Mesendoderm (in vitro differentiated cells): ENCODE data around the gene TRPM4.
"Not testable (repeated sequence)": the region's sequence is repeated elsewhere in the genome, so short reads cannot be mapped to it uniquely, and the experiment has no call there.

Source experiments
- DNase-seq: peaks from one replicate; pipeline ENCODE4 v3.0.0; 2013
- H2AK5ac ChIP-seq: 2 replicates; pipeline ENCODE4 v1.6.1; 2013; ENCODE audit warnings: low read length, inconsistent platforms
- H2BK120ac ChIP-seq: 2 replicates; pipeline ENCODE4 v1.6.1; 2013; ENCODE audit warnings: low read depth, mild to moderate bottlenecking, low read length, moderate library complexity, mixed read lengths
- H2BK15ac ChIP-seq: replicated peaks from 2 replicates; pipeline ENCODE4 v1.6.1; 2013; ENCODE audit warnings: low read depth, mild to moderate bottlenecking, moderate library complexity
- H2BK5ac ChIP-seq: 2 replicates; pipeline ENCODE4 v1.6.1; 2013; ENCODE audit warnings: low read length, inconsistent platforms
- H3K18ac ChIP-seq: 2 replicates; pipeline ENCODE4 v1.6.1; 2013; ENCODE audit warnings: mild to moderate bottlenecking, low read length, mixed read lengths
- H3K23ac ChIP-seq: one replicate; pipeline ENCODE4 v1.6.1; 2013; ENCODE audit warnings: low read length
- H3K27ac ChIP-seq: 2 replicates; pipeline ENCODE4 v1.5.1; 2013; ENCODE audit warnings: low read depth, mild to moderate bottlenecking, inconsistent platforms, low read length, moderate library complexity
- H3K27me3 ChIP-seq: 2 replicates; pipeline ENCODE4 v1.6.1; 2013; ENCODE audit warnings: low read length, control low read depth, mild to moderate bottlenecking, inconsistent platforms; ENCODE audit not compliant: insufficient read depth, poor library complexity
- H3K36me3 ChIP-seq: 2 replicates; pipeline ENCODE4 v1.6.1; 2013; ENCODE audit warnings: low read length, inconsistent platforms; ENCODE audit not compliant: control insufficient read depth, insufficient read depth
- H3K4ac ChIP-seq: one replicate; pipeline ENCODE4 v1.6.1; 2013; ENCODE audit warnings: low read depth, mild to moderate bottlenecking, low read length, moderate library complexity
- H3K4me1 ChIP-seq: 2 replicates; pipeline ENCODE4 v1.6.1; 2013; ENCODE audit warnings: low read depth, low read length, inconsistent platforms; ENCODE audit not compliant: control insufficient read depth
- H3K4me2 ChIP-seq: 2 replicates; pipeline ENCODE4 v1.6.1; 2013; ENCODE audit warnings: low read length
- H3K4me3 ChIP-seq: 2 replicates; pipeline ENCODE4 v1.5.1; 2013; ENCODE audit warnings: mild to moderate bottlenecking, low read length
- H3K56ac ChIP-seq: one replicate; pipeline ENCODE4 v1.6.1; 2013; ENCODE audit warnings: low read length
- H3K79me1 ChIP-seq: 2 replicates; pipeline ENCODE4 v1.6.1; 2013; ENCODE audit warnings: low read length, inconsistent platforms
- H3K79me2 ChIP-seq: 2 replicates; pipeline ENCODE4 v1.6.1; 2013; ENCODE audit warnings: mild to moderate bottlenecking, low read length; ENCODE audit not compliant: control insufficient read depth, insufficient read depth
- H3K9ac ChIP-seq: 2 replicates; pipeline ENCODE4 v1.6.1; 2013; ENCODE audit warnings: low read length, inconsistent platforms
- H4K5ac ChIP-seq: one replicate; pipeline ENCODE4 v1.6.1; 2013; ENCODE audit warnings: low read length
- H4K8ac ChIP-seq: one replicate; pipeline ENCODE4 v1.6.1; 2013; ENCODE audit warnings: low read depth, mild to moderate bottlenecking, control low read depth, low read length, moderate library complexity
- WGBS: extraction: QIAGEN DNeasy Blood & Tissue Kit; methylation state at CpG from one replicate; pipeline ENCODE4 v1.1.7; 2013; ENCODE audit warnings: low lambda C conversion rate, missing lambda C conversion rate; ENCODE audit not compliant: insufficient coverage; ENCODE audit errors: extremely low coverage; 5-methylcytosine and 5-hydroxymethylcytosine counted together

TRPM4 gene

DNA sequence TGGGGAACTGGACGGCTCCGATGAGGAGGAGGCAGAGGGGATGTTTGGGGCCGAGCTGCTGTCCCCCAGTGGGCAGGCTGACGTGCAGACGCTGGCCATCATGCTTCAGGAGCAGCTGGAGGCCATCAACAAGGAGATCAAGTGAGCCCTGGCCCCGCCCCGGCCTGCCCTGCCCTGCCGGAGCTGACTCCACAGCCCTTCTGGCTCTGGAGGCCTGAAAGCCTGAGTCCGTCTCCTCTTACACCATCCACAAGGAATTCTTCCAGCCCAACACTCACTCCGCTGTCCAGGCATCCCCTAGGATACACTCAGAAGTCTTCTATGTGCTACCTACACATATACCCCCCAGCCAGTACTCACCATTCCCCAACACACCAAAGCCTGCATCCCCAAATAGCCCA, 20.8 kb upstream of the TRPM4 start:
- no peak overlapping the region for H4K5ac ChIP-seq
- H3K4me2 ChIP-seq, result no peak overlapping the region
- no peaks in the 10 kb centered on the region for H3K4me1 ChIP-seq
- H3K18ac ChIP-seq, result no peak overlapping the region
- no peak overlapping the region for H3K23ac ChIP-seq
- no peaks in the 10 kb centered on the region for H3K27me3 ChIP-seq
- H3K4me3 ChIP-seq, result no peak overlapping the region
- no peak overlapping the region for H2BK5ac ChIP-seq
- H2BK15ac ChIP-seq, result no peak overlapping the region
- WGBS, result no CpG with 5 or more reads among the region's 10 CpGs
- no peaks in the 10 kb centered on the region for H3K79me1 ChIP-seq
- DNase-seq, result no peak
- H3K36me3 ChIP-seq, result no peaks in the 10 kb centered on the region
- no peak overlapping the region for H2AK5ac ChIP-seq
- no peak overlapping the region for H3K56ac ChIP-seq
- no peak overlapping the region for H4K8ac ChIP-seq
- H3K79me2 ChIP-seq, result no peaks in the 10 kb centered on the region
- no peak overlapping the region for H3K9ac ChIP-seq
- H3K4ac ChIP-seq, result no peak overlapping the region
- no peak overlapping the region for H3K27ac ChIP-seq
- no peak overlapping the region for H2BK120ac ChIP-seq

DNA sequence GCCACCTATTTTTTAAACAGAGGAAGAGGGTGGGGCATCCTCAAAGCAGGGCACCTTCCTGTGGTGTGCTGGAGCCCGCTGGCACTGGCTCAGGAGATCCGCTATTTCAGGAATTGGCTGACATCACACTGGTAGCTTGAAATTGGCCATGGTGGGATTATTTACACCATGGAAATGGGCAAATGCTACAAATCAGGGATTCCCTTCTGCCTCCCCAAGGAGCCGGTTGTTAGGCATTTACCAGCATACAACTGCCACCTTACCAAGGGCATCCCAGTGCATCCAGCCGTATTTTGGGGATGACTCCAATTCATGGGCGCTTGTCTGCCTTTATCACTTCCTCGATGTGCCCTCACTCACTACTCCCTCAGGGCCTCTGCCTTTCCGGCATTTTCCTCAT, 16.6 kb upstream of the TRPM4 start:
- Histone ChIP-seq H3K4me3 (no peak overlapping the region), H2BK15ac (no peak overlapping the region), H3K4ac (no peak overlapping the region), H2BK5ac (no peak overlapping the region), H3K18ac (no peak overlapping the region), H2AK5ac (no peak overlapping the region), H3K23ac (no peak overlapping the region), H3K27ac (no peak overlapping the region), H4K8ac (no peak overlapping the region), H3K79me2 (no peaks in the 10 kb centered on the region), H3K79me1 (no peaks in the 10 kb centered on the region), H4K5ac (no peak overlapping the region), H2BK120ac (no peak overlapping the region), H3K27me3 (no peaks in the 10 kb centered on the region), H3K9ac (no peak overlapping the region), H3K4me2 (no peak overlapping the region), H3K36me3 (no peaks in the 10 kb centered on the region), H3K56ac (no peak overlapping the region), H3K4me1 (no peaks in the 10 kb centered on the region)
- no CpG with 5 or more reads among the region's 7 CpGs for WGBS
- no peak for DNase-seq

DNA sequence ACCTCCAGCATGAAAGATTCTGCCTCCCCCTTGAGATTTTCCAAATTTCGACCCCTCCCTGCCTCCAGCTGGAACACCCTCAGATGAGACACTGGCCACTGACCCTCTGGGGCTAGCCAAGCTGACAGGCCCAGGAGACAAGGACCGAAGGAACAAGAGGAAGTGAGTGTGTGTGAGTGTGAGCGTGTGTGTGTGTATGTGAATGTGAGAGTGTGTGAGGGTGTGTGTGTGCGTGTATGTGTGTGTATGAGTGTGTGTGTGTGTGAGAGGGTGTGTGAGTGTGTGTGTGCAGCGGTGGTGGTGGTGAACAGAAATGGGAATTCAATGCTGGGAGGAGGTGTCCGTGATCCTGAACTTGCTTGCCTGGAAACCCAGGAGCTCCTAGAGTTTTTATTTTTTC, 16.2 kb upstream of the TRPM4 start:
- Histone ChIP-seq H4K5ac (no peak overlapping the region), H3K9ac (no peak overlapping the region), H3K79me1 (no peaks in the 10 kb centered on the region), H3K56ac (no peak overlapping the region), H4K8ac (no peak overlapping the region), H3K27ac (no peak overlapping the region), H2BK120ac (no peak overlapping the region), H3K18ac (no peak overlapping the region), H3K79me2 (no peaks in the 10 kb centered on the region), H3K27me3 (no peaks in the 10 kb centered on the region), H2AK5ac (no peak overlapping the region), H3K4ac (no peak overlapping the region), H2BK15ac (no peak overlapping the region), H3K36me3 (no peaks in the 10 kb centered on the region), H3K4me1 (no peaks in the 10 kb centered on the region), H3K4me3 (no peak overlapping the region), H3K4me2 (no peak overlapping the region), H3K23ac (no peak overlapping the region), H2BK5ac (no peak overlapping the region)
- no peak for DNase-seq
- 100% methylated on average over 3 of the region's 6 CpGs for WGBS

DNA sequence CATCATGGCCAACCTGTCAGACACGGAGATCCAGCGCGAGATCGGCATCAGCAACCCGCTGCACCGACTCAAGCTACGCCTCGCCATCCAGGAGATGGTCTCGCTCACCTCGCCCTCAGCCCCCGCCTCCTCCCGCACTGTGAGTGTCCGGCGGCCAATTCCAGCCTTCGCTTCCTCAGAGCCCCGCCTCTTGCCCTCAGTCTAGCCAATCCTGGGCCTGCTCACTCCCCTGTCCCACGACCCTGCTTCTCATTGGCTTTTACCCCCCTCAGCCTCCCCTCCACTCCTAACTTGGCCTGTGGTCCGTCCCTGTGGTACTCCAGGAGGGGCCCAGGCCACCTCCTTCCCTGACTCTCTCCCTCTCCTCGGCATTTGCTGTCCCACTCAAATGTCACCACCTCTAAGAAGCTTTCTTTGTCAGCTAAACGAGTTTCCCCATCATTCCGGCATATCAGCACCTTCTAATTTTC, 14.7 kb upstream of the TRPM4 start:
- peak; percentile 97 for DNase-seq
- Histone ChIP-seq H2BK15ac (no peak overlapping the region), H2AK5ac (no peak overlapping the region), H3K36me3 (no peaks in the 10 kb centered on the region), H3K4ac (no peak overlapping the region), H3K4me2 (peak overlapping the region; percentile 82), H3K27me3 (no peaks in the 10 kb centered on the region), H3K56ac (peak overlapping the region; percentile 84), H2BK5ac (no peak overlapping the region), H3K79me1 (no peaks in the 10 kb centered on the region), H3K79me2 (no peaks in the 10 kb centered on the region), H3K23ac (no peak overlapping the region), H4K5ac (no peak overlapping the region), H3K9ac (peak overlapping the region; percentile 67), H3K4me1 (no peaks in the 10 kb centered on the region), H4K8ac (no peak overlapping the region), H3K18ac (no peak overlapping the region), H3K27ac (no peak overlapping the region), H2BK120ac (no peak overlapping the region), H3K4me3 (peak overlapping the region; percentile 23)
- no CpG with 5 or more reads among the region's 21 CpGs for WGBS

DNA sequence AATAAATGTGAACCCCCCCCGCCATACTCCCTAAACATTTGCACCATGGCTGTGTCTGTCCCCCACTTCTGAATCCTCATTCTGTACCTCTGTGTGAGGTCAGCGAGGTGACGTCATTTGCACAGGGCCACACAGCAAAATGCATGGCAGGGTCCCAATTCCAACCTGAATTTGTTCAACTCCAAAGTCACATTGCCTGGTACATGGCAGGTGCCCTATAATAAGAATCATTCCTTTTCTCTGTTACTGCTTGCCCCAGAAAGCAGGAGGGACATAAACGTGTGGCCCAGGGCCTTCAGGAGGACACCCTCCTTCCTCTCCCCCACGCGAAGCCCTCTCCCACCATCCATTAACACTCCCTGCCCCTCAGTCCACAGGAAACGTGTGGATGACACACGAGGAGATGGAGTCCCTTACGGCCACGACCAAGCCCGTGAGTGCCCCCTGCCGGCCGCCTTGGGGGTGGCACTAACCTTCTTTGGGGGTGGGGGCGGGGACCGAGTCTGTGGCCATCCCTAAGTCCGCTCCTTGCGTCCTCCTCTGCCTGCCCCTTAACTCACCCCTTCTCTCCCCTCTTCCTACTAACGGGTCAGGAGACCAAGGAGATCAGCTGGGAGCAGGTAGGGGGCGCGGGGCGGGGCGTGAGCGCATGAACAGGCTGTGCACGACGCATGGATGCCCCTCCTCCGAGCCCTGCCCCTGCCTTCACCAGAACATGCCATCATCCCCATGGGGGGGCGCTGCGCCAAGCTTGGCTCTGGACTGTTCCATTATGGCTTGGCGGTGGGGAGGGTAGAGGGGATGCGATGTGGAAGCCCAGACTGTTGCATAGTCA, 11.8 kb upstream of the TRPM4 start:
- no CpG with 5 or more reads among the region's 30 CpGs for WGBS
- H4K5ac ChIP-seq, result no peak overlapping the region
- H3K4ac ChIP-seq, result no peak overlapping the region
- peaks cover 5% of the 10 kb centered on the region for H3K4me1 ChIP-seq
- peak overlapping the region; percentile 26 for H3K4me3 ChIP-seq
- no peak overlapping the region for H2BK15ac ChIP-seq
- H3K23ac ChIP-seq, result no peak overlapping the region
- no peaks in the 10 kb centered on the region for H3K79me2 ChIP-seq
- no peak overlapping the region for H3K18ac ChIP-seq
- H2BK120ac ChIP-seq, result no peak overlapping the region
- peak; percentile 98 for DNase-seq
- H3K4me2 ChIP-seq, result peak overlapping the region; percentile 55
- H3K56ac ChIP-seq, result peak overlapping the region; percentile 75
- no peak overlapping the region for H2AK5ac ChIP-seq
- peak overlapping the region; percentile 57 for H3K9ac ChIP-seq
- H3K36me3 ChIP-seq, result no peaks in the 10 kb centered on the region
- no peaks in the 10 kb centered on the region for H3K79me1 ChIP-seq
- no peaks in the 10 kb centered on the region for H3K27me3 ChIP-seq
- H2BK5ac ChIP-seq, result no peak overlapping the region
- no peak overlapping the region for H3K27ac ChIP-seq
- H4K8ac ChIP-seq, result no peak overlapping the region

DNA sequence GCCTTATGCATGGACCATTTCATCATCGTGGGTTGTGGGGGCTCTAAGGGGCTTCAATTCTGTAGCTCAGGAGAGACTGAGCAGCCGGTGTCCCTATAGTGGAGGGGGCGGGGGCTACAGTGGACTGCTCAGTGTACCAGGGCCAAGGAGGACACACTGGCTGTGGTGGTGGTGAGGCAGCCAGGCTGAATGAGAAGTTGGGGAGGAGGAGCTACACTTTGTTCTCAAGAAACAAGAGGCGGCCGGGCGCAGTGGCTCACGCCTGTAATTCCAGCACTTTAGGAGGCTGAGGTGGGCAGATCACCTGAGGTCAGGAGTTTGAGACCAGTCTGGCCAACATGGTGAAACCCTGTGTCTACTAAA, 11.2 kb upstream of the TRPM4 start:
- not testable (repeated sequence) for H3K4me3 ChIP-seq, H3K4ac ChIP-seq

More for the DNA sequence above, 11.2 kb upstream of the TRPM4 start:
- not testable (repeated sequence) for H2AK5ac ChIP-seq, H2BK120ac ChIP-seq, H3K79me2 ChIP-seq, H3K36me3 ChIP-seq, H3K18ac ChIP-seq, H4K5ac ChIP-seq, H3K79me1 ChIP-seq, H2BK15ac ChIP-seq, H3K27me3 ChIP-seq, H3K27ac ChIP-seq, DNase-seq, H4K8ac ChIP-seq, H3K4me1 ChIP-seq, H3K23ac ChIP-seq
- Histone ChIP-seq H3K9ac (peak overlapping the region; percentile 57), H3K4me2 (peak overlapping the region; percentile 33), H3K56ac (peak overlapping the region; percentile 75), H2BK5ac (peak overlapping the region; percentile 23)
- no CpG with 5 or more reads among the region's 7 CpGs for WGBS
